Stomach (tissue), 9 donors: Measurements from ENCODE around the gene LAMC1. TPM values are rescaled to one million over a fixed set of nuclear protein-coding genes. Genes with fewer than 3 reads are reported as not detected.

Experiments
- DNase-seq, 2 donors: peaks; one replicate each; pipeline versions ENCODE4 v3.0.0 to v3.0.0-alpha.2; 2013 to 2019
- H3K27ac ChIP-seq, 5 donors: fragments of 200-600 bp in 4 of 5; sonication (generic) in 4 of 5; one replicate each; pipeline ENCODE4 v1.5.1; 2013 to 2019; ENCODE audit warnings: mild to moderate bottlenecking in 1 of 5, moderate library complexity in 1 of 5
- H3K27me3 ChIP-seq, 3 donors: fragments of 200-600 bp; sonication (generic); one replicate each; pipeline ENCODE4 v1.5.1; 2017 to 2019; ENCODE audit warnings: mixed run types in 1 of 3
- H3K36me3 ChIP-seq, 4 donors: fragments of 200-600 bp; sonication (generic); 1 replicate in 3 of 4; 2 replicates in 1 of 4; pipeline ENCODE4 v1.5.1; 2016 to 2019
- H3K4me1 ChIP-seq, 4 donors: fragments of 200-600 bp; sonication (generic); one replicate each; pipeline ENCODE4 v1.5.1; 2016 to 2019
- H3K4me3 ChIP-seq, 4 donors: fragments of 200-600 bp; sonication (generic) in 3 of 4; one replicate each; pipeline ENCODE4 v1.5.1; 2016 to 2019; ENCODE audit warnings: mild to moderate bottlenecking in 1 of 4
- H3K9me3 ChIP-seq, 4 donors: fragments of 200-600 bp; sonication (generic); one replicate each; pipeline ENCODE4 v1.5.1; 2016 to 2019
- EP300 ChIP-seq: sonication (generic); formaldehyde crosslinking; IDR thresholded peaks from one replicate; pipeline ENCODE4 v1.6.1; 2017; ENCODE audit warnings: antibody characterized with exemption
- POLR2A ChIP-seq, 4 donors: fragments of 450-650 bp; IDR thresholded peaks; one replicate each; pipeline ENCODE4 v1.6.1; 2016; ENCODE audit warnings: antibody characterized with exemption in 4 of 4, control low read depth in 2 of 4, mild to moderate bottlenecking in 1 of 4, moderate library complexity in 1 of 4
- POLR2AphosphoS5 ChIP-seq, 3 donors: sonication (generic); formaldehyde crosslinking; IDR thresholded peaks; one replicate each; pipeline ENCODE4 v1.6.1; 2016; ENCODE audit warnings: antibody characterized with exemption in 3 of 3
- WGBS, 5 donors: extraction: QIAGEN DNeasy Blood & Tissue Kit in 3 of 5; methylation state at CpG; one replicate each; pipeline versions ENCODE4 v1.1.5 to v1.1.7; 2013 to 2018; 5-methylcytosine and 5-hydroxymethylcytosine counted together
- intact Hi-C: fragments of 100-400 bp; cut with DNase I; formaldehyde crosslinking; loops from one replicate; pipeline ENCODE4 v1.15.1; 2023; ENCODE audit warnings: low total_unique reads
- polyA plus RNA-seq, 3 donors: library from polyadenylated mRNA; stranded (reverse); fragments of 200-250 nt; gene quantifications; one replicate each; pipeline ENCODE4 v1.2.3, GENCODE V29; 2013
- total RNA-seq, 5 donors: library from RNA; depleted of rRNA; stranded (reverse); fragments of >200 nt; gene quantifications; one replicate each; pipeline versions ENCODE4 v1.1.0 to v1.2.3, GENCODE V29; 2014 to 2016
- TF ChIP-seq, protein P1 (sequence below), 7 experiments: fragments of 450-650 bp in 4 of 7; fragments of 200-600 bp in 3 of 7; sonication (generic) in 3 of 7; IDR thresholded peaks; one replicate each; pipeline ENCODE4 v1.5.1; 2016 to 2019; ENCODE audit warnings: antibody characterized with exemption in 7 of 7, control low read depth in 2 of 7, mild to moderate bottlenecking in 1 of 7
- donor health status: healthy with polysubstance abuse.
- donor health status: Bipolar disorder and iron deficiency.
- donor health status: healthy.

LAMC1 gene
- total and polyA plus RNA-seq, 8 donors, result 11.7 to 355 (median 142) TPM

DNA sequence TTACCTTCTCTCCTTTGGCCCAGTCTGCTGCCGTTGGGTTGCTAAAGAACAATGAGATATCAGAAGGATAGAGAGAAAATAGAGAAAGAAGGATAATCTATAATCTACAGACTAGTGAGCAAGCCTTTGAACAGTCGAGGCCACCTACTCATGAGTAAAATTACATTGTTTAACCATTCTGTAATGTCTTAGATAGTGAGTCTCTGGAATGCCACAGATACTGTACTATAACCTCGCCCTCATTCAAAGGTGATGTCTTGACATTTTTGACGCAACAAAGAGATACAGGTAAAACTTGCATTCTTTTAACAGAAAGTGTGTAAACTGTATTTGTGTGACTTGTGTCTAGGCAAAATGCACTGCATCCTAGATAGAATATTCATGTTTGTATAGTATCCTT is 77.9 kb downstream of the LAMC1 start:
- no peak for DNase-seq
- no peak overlapping the region for H3K4me3 ChIP-seq
- no peaks in the 10 kb centered on the region for H3K27me3 ChIP-seq
- intact Hi-C loops, result no loop called here
- H3K9me3 ChIP-seq, result no peaks in the 10 kb centered on the region
- TF ChIP-seq, protein P1, sequence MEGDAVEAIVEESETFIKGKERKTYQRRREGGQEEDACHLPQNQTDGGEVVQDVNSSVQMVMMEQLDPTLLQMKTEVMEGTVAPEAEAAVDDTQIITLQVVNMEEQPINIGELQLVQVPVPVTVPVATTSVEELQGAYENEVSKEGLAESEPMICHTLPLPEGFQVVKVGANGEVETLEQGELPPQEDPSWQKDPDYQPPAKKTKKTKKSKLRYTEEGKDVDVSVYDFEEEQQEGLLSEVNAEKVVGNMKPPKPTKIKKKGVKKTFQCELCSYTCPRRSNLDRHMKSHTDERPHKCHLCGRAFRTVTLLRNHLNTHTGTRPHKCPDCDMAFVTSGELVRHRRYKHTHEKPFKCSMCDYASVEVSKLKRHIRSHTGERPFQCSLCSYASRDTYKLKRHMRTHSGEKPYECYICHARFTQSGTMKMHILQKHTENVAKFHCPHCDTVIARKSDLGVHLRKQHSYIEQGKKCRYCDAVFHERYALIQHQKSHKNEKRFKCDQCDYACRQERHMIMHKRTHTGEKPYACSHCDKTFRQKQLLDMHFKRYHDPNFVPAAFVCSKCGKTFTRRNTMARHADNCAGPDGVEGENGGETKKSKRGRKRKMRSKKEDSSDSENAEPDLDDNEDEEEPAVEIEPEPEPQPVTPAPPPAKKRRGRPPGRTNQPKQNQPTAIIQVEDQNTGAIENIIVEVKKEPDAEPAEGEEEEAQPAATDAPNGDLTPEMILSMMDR (IDR thresholded peaks at IDR 0.05), result no peak
- TF ChIP-seq POLR2AphosphoS5 (IDR thresholded peaks at IDR 0.05) (no peak), EP300 (no peak), POLR2A (IDR thresholded peaks at IDR 0.05) (no peak)
- WGBS, 5 donors, result 59 to 74% (median 67%) methylated on average over 4 of the region's 4 CpGs
- no peak overlapping the region for H3K27ac ChIP-seq
- H3K4me1 ChIP-seq, result peaks cover 29 to 97% (median 63%) of the 10 kb centered on the region in 4 donors
- peaks cover 0 to 17% (median 10%) of the 10 kb centered on the region in 4 donors for H3K36me3 ChIP-seq

DNA sequence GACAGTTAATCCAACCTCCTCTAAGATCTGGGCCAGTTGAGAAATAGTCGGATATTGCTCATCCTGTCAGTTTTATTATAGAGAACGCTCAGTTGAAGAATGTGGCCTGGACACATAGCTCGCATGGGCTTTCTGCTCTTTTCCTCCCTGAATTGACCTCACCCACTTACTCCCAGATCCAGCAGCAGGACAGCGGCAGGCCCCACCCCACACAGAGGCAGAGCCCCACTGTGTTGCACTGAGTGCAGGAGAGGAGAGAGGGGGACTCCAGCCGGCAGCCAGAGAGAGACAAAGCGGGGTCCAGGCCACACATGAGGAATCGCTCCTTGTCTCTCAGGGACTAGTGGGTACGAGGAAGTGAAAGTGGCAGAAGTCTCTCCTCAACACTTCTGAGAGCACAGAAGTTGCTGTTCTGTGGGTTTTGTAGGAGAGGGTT is 78.6 kb downstream of the LAMC1 start:
- Histone ChIP-seq H3K4me1 (peaks cover 29 to 96% (median 63%) of the 10 kb centered on the region in 4 donors), H3K36me3 (peaks cover 0 to 17% (median 13%) of the 10 kb centered on the region in 4 donors), H3K27ac (peak overlapping the region in 3 of 5 donors; percentile 37 to 65 (median 60)), H3K27me3 (no peaks in the 10 kb centered on the region), H3K4me3 (no peak overlapping the region), H3K9me3 (no peaks in the 10 kb centered on the region)
- DNase-seq, result no peak
- intact Hi-C loops, result no loop called here
- TF ChIP-seq POLR2A (IDR thresholded peaks at IDR 0.05) (no peak), EP300 (no peak), POLR2AphosphoS5 (IDR thresholded peaks at IDR 0.05) (peak in 1 of 3 donors; percentile 23)
- TF ChIP-seq, protein P1 (IDR thresholded peaks at IDR 0.05), result no peak
- whole genome bisulfite sequencing, 5 donors, result 61 to 76% (median 65%) methylated on average over 8 of the region's 8 CpGs

DNA sequence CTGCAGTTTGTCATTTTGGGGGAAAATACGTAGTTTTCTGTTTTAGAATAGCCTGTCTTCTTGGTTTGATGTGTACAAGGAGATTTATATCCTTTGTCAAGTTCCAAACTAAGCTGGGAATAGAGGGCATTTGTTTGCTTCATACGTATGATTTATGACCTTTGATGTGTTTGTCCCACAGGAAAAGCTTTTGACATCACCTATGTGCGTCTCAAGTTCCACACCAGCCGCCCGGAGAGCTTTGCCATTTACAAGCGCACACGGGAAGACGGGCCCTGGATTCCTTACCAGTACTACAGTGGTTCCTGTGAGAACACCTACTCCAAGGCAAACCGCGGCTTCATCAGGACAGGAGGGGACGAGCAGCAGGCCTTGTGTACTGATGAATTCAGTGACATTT is 79.9 kb downstream of the LAMC1 start:
- Histone ChIP-seq H3K27me3 (no peaks in the 10 kb centered on the region), H3K27ac (no peak overlapping the region), H3K36me3 (peaks cover 0 to 17% (median 14%) of the 10 kb centered on the region in 4 donors), H3K4me1 (peaks cover 22 to 90% (median 53%) of the 10 kb centered on the region in 4 donors), H3K9me3 (no peaks in the 10 kb centered on the region), H3K4me3 (no peak overlapping the region)
- 80 to 90% (median 88%) methylated on average over 11 of the region's 11 CpGs for WGBS, 5 donors
- peak in 1 of 2 donors; percentile 30 for DNase-seq
- TF ChIP-seq, protein P1 (IDR thresholded peaks at IDR 0.05), result no peak
- TF ChIP-seq POLR2AphosphoS5 (IDR thresholded peaks at IDR 0.05) (no peak), POLR2A (IDR thresholded peaks at IDR 0.05) (no peak), EP300 (no peak)
- intact Hi-C loops, result no loop called here

DNA sequence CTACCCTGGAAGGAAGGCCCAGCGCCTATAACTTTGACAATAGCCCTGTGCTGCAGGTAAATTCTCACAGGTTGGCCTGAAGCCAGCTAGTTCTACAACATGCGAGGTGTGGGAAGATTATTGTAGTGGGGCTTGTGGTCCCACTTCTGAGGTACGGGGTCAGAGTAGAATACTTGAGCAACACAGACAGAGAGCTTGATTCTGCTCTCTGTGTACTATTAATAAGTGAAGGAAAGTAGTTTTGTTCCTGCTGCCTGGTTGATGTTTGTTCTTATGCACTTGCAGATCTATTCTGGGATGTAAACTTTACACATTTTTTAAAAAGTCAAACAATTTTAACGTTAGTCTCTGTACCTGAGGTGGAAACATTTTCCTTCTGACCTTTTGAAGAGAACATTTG is 80.4 kb downstream of the LAMC1 start:
- no peaks in the 10 kb centered on the region for H3K9me3 ChIP-seq
- WGBS, 5 donors, result 44 to 64% (median 55%) methylated on average over 4 of the region's 4 CpGs
- H3K27ac ChIP-seq, result no peak overlapping the region
- H3K36me3 ChIP-seq, result peaks cover 0 to 21% (median 19%) of the 10 kb centered on the region in 4 donors
- intact Hi-C loops, result no loop called here
- H3K4me1 ChIP-seq, result peaks cover 17 to 85% (median 49%) of the 10 kb centered on the region in 4 donors
- H3K27me3 ChIP-seq, result no peaks in the 10 kb centered on the region
- TF ChIP-seq POLR2AphosphoS5 (IDR thresholded peaks at IDR 0.05), result no peak
- no peak for TF ChIP-seq EP300
- no peak for TF ChIP-seq POLR2A (IDR thresholded peaks at IDR 0.05)
- TF ChIP-seq, protein P1 (IDR thresholded peaks at IDR 0.05), result no peak
- no peak overlapping the region for H3K4me3 ChIP-seq
- peak in 1 of 2 donors; percentile 40 for DNase-seq
